ENCODE data around the gene ZNF213. TPM values are rescaled to one million over a fixed set of nuclear protein-coding genes. Genes with fewer than 3 reads are reported as not detected.

ZNF213 gene
- 7.4 and 9.5 TPM in 2 replicates for total RNA-seq

GRCh38 chr16:3134338-3135125, at the start of gene ZNF213:
ZNF213 (plus strand) TSS chr16:3135029; CDS start chr16:3137281, 2,252 bp downstream.

GRCh38 chr16:3098459-3099394, 36.1 kb upstream of the ZNF213 start, which contains the start of gene ZSCAN10:
ZSCAN10 (minus strand) TSS chr16:3099294; CDS start chr16:3092937, 6,357 bp downstream.

GRCh38 chr16:3112058-3112880, 22.6 kb upstream of the ZNF213 start, which contains the start of gene ZNF205:
ZNF205 (plus strand) TSS chr16:3112586; CDS start chr16:3113431, 845 bp downstream.

GRCh38 chr16:3187798-3188674, 53.2 kb downstream of the ZNF213 start, which contains the start of gene OR1F1:
OR1F1 (plus strand) TSS chr16:3188204.

Other genes starting within 250 kb of the ZNF213 start
- gene FLYWCH1, start 223.1 kb upstream of the ZNF213 start, total RNA-seq, result 50.8 and 70.2 TPM in 2 replicates
- gene KREMEN2, start 170.8 kb upstream of the ZNF213 start, total RNA-seq, result 0.11 TPM in 1 of 2 replicates, not detected in the other
- 3.6 and 11.2 TPM in 2 replicates for gene PAQR4, start 165.7 kb upstream of the ZNF213 start, total RNA-seq
- gene PKMYT1, start 154.6 kb upstream of the ZNF213 start, total RNA-seq, result 3.5 and 16.8 TPM in 2 replicates
- gene CLDN9, start 122.1 kb upstream of the ZNF213 start, total RNA-seq, result not detected in 2 replicates
- gene CLDN6, start 116.8 kb upstream of the ZNF213 start, total RNA-seq, result not detected in 2 replicates
- gene TNFRSF12A, start 114.7 kb upstream of the ZNF213 start, total RNA-seq, result 269 and 359 TPM in 2 replicates
- gene HCFC1R1, start 111.1 kb upstream of the ZNF213 start, total RNA-seq, result 4.6 and 17.7 TPM in 2 replicates
- 31.4 and 32.7 TPM in 2 replicates for gene THOC6, start 111.0 kb upstream of the ZNF213 start, total RNA-seq
- under 0.01 and 0.25 TPM in 2 replicates for gene BICDL2, start 98.1 kb upstream of the ZNF213 start, total RNA-seq
- under 0.01 and 0.11 TPM in 2 replicates for gene MMP25, start 88.5 kb upstream of the ZNF213 start, total RNA-seq
- 1.9 and 8.6 TPM in 2 replicates for gene IL32, start 69.4 kb upstream of the ZNF213 start, total RNA-seq
- gene ZSCAN10, start 35.7 kb upstream of the ZNF213 start, total RNA-seq, result not detected in 2 replicates
- 20.5 and 24.1 TPM in 2 replicates for gene ZNF205, start 22.4 kb upstream of the ZNF213 start, total RNA-seq
- gene OR1F1, start 53.2 kb downstream of the ZNF213 start, total RNA-seq, result not detected in 2 replicates
- 8.1 and 9.2 TPM in 2 replicates for gene ZNF200, start 100.1 kb downstream of the ZNF213 start, total RNA-seq
- 0.12 TPM in 1 of 2 replicates, not detected in the other for gene MEFV, start 121.6 kb downstream of the ZNF213 start, total RNA-seq
- gene ZNF263, start 148.5 kb downstream of the ZNF213 start, total RNA-seq, result 43.3 and 47.5 TPM in 2 replicates
- gene TIGD7, start 170.4 kb downstream of the ZNF213 start, total RNA-seq, result 6.3 and 6.4 TPM in 2 replicates
- 20.8 and 21.1 TPM in 2 replicates for gene ZNF75A, start 170.5 kb downstream of the ZNF213 start, total RNA-seq
- 0.25 TPM in 1 of 2 replicates, not detected in the other for gene OR2C1, start 220.9 kb downstream of the ZNF213 start, total RNA-seq